Right atrium auricular region (tissue), 2 donors: Measurements from ENCODE around the gene AMMECR1L. TPM values are rescaled to one million over a fixed set of nuclear protein-coding genes. Genes with fewer than 3 reads are reported as not detected.
"Not testable (repeated sequence)": the region's sequence is repeated elsewhere in the genome, so short reads cannot be mapped to it uniquely, and the experiment has no call there.

Experiments used
- DNase-seq: peaks from one replicate; pipeline ENCODE4 v3.0.0-alpha.2; 2019; ENCODE audit warnings: low spot score
- H3K27ac ChIP-seq, 2 donors: fragments of 200-600 bp; sonication (generic); 1 replicate in 1 of 2; 2 replicates in 1 of 2; pipeline ENCODE4 v1.5.1; 2016 to 2019
- H3K27me3 ChIP-seq, 2 donors: fragments of 200-600 bp; sonication (generic); one replicate each; pipeline versions ENCODE4 v1.5.1 to v1.6.0; 2017 to 2019
- H3K36me3 ChIP-seq: fragments of 200-600 bp; sonication (generic); one replicate; pipeline ENCODE4 v1.5.1; 2016
- H3K4me1 ChIP-seq, 2 donors: fragments of 200-600 bp; sonication (generic); one replicate each; pipeline versions ENCODE4 v1.5.1 to v1.6.0; 2017 to 2019
- H3K4me3 ChIP-seq, 2 donors: fragments of 200-600 bp; sonication (generic); 1 replicate in 1 of 2; 2 replicates in 1 of 2; pipeline ENCODE4 v1.5.1; 2017 to 2019; ENCODE audit warnings: mild to moderate bottlenecking in 1 of 2, moderate library complexity in 1 of 2
- H3K9me3 ChIP-seq, 2 donors: fragments of 200-600 bp; sonication (generic); one replicate each; pipeline ENCODE4 v1.5.1; 2019
- total RNA-seq, 2 donors: library from RNA; depleted of rRNA; stranded (reverse); fragments of >200 nt; gene quantifications; one replicate each; pipeline ENCODE4 v1.1.0, GENCODE V29; 2016
- TF ChIP-seq, protein P1 (sequence below), 2 donors: fragments of 200-600 bp; sonication (generic); IDR thresholded peaks; one replicate each; pipeline ENCODE4 v1.5.1; 2019; ENCODE audit warnings: antibody characterized with exemption in 2 of 2

The AMMECR1L gene
- 1 to 10 TPM; 7.4 to 10.0 TPM for total RNA-seq

DNA sequence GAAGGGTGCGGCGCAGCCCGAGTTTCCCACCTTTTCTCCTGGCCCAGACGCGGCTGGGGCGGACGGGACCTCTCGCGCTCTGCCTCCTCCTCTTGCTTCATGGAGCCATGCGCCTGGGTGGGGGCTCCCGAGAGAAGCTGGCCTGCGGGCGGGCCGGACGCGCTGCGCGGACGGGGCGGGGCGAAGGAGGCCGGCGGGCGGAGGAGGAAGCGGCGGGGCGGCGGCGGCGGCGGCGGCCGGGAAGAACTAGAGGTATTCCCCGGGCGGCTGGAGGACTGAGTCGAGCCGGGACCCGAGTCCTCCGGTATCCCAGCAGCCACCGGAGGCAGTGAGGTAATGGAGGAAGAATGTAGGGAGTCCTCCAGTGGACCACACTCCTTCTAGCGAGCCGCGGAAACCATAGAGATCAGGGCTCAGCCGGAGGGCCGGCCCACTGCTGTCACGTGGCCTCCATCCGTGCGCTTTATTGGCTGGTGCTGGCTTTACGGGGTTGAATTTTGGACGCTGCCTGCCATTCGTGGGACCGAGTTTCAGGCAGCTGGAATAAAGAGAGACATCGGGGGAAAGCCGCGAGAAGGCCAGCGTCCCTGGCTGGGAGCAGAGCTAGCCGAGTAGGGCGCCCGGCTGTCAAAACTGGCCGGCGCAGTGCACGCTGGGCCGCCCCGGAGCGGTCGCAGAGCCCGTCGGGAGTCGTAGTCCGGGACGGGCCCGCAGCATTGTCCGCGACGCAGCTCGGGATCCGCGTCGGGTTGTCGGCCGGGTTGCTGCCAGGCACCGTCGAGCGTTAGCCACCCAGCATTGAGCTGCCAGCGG lies at the start of gene AMMECR1L:
AMMECR1L (minus strand) TSS at position 177 of the 813 bp plus-strand sequence. CDS start 11,722 bp downstream, outside the sequence.
- DNase-seq, result peak; percentile 87
- not testable (repeated sequence) for H3K9me3 ChIP-seq, H3K27me3 ChIP-seq
- H3K36me3 ChIP-seq, result peaks cover 23% of the 10 kb centered on the region
- peak within 1 kb of the TSS; percentile 87 to 92 for H3K27ac ChIP-seq
- H3K4me1 ChIP-seq, result peaks cover 0 to 38% of the 10 kb centered on the region in 2 donors
- H3K4me3 ChIP-seq, result peak within 1 kb of the TSS; percentile 46 to 65

DNA sequence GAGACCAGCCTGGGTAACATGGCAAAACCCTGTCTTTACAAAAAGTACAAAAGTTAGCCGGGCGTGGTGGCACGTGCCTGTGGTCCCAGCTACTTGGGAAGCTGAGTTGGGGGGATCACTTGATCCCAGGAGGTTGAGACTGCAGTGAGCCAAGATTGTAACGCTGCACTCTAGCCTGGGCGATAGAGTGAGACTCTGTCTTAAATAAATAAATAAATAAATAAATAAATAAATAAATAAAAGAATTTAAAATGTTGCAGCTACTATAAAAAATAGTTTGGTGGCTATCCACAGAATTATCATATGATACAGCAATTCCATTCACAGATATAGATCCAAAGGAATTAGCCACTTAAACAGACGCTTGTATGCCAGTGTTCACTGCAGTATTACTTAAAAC lies 49.6 kb upstream of the AMMECR1L start:
- Histone ChIP-seq H3K27me3 (no peaks in the 10 kb centered on the region), H3K36me3 (no peaks in the 10 kb centered on the region), H3K27ac (no peak overlapping the region), H3K9me3 (no peaks in the 10 kb centered on the region), H3K4me3 (no peak overlapping the region), H3K4me1 (no peaks in the 10 kb centered on the region)
- TF ChIP-seq, protein P1, sequence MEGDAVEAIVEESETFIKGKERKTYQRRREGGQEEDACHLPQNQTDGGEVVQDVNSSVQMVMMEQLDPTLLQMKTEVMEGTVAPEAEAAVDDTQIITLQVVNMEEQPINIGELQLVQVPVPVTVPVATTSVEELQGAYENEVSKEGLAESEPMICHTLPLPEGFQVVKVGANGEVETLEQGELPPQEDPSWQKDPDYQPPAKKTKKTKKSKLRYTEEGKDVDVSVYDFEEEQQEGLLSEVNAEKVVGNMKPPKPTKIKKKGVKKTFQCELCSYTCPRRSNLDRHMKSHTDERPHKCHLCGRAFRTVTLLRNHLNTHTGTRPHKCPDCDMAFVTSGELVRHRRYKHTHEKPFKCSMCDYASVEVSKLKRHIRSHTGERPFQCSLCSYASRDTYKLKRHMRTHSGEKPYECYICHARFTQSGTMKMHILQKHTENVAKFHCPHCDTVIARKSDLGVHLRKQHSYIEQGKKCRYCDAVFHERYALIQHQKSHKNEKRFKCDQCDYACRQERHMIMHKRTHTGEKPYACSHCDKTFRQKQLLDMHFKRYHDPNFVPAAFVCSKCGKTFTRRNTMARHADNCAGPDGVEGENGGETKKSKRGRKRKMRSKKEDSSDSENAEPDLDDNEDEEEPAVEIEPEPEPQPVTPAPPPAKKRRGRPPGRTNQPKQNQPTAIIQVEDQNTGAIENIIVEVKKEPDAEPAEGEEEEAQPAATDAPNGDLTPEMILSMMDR (IDR thresholded peaks at IDR 0.05), result no peak
- DNase-seq, result no peak

DNA sequence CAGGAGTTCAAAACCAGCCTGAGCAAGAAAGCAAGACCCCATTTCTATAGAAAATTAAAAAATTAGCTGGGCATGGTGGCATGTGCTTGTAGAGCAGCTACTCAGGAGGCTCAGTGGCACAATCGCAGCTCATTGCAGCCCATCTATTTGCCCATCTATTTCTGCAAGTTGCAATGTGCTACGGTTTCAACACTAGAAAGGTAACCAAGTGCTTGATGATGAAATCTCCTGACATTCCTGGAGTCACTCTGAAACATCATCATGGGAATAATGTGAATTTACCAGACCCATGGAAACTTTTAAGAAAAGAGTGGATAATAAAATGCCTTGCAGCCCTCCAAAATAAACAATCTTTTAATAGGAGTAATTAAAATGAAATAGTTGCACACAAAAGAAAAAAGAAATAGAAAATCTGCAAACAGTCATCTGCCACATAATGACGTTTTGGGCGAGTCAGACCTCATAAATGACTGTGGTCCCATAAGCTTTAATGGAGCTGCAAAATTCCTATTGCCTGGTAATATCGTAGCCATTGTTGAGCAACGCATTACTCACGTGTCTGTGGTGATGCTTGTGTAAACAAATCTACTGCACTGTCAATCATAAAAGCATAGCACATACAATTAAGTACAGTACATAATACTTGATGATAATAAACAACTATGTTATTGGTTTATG lies 46.6 kb upstream of the AMMECR1L start:
- Histone ChIP-seq H3K4me3 (no peak overlapping the region), H3K27me3 (no peaks in the 10 kb centered on the region), H3K36me3 (no peaks in the 10 kb centered on the region), H3K4me1 (no peaks in the 10 kb centered on the region), H3K27ac (no peak overlapping the region), H3K9me3 (no peaks in the 10 kb centered on the region)
- DNase-seq, result no peak
- TF ChIP-seq, protein P1 (IDR thresholded peaks at IDR 0.05), result no peak

DNA sequence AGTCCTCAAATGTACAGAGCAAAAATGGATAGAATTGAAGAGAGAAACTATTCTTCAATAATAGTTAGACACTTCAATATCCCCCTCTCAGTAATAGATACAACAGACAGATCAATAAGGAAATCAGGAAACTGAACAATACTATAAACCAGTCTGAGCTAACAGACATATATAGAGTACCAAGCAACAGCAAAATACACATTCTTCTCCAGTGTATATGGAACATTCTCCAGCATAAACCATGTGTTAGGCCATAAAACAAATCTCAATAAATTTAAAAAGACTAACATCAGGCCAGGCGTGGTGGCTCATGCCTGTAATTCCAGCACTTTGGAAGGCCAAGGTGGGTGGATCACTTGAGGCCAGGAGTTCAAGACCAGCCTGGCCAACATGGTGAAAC lies 43.7 kb upstream of the AMMECR1L start:
- DNase-seq, result no peak
- H3K4me1 ChIP-seq, result no peaks in the 10 kb centered on the region
- no peak overlapping the region for H3K27ac ChIP-seq
- TF ChIP-seq, protein P1 (IDR thresholded peaks at IDR 0.05), result no peak
- no peak overlapping the region for H3K4me3 ChIP-seq
- no peaks in the 10 kb centered on the region for H3K9me3 ChIP-seq
- no peaks in the 10 kb centered on the region for H3K36me3 ChIP-seq
- H3K27me3 ChIP-seq, result no peaks in the 10 kb centered on the region

DNA sequence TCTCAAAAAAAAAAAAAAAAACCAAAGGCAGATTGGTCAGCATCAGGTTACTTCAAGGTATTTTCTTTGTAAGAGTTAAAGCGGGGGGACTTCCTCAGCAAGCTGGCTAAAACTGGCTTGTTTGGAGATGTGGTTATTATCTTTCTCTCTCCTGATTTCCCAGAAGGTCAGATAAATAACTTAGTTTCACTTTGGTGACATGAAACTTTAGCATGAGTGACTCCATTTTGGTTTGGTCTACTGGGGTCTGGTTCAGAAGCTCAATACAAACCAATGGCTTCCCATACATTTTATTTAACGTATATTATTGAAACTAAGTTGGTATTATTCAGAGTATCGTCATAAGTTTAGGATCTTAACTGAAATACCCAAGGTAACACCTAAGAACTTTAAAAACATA lies 41.6 kb upstream of the AMMECR1L start:
- Histone ChIP-seq H3K4me3 (no peak overlapping the region), H3K27me3 (no peaks in the 10 kb centered on the region), H3K4me1 (no peaks in the 10 kb centered on the region), H3K27ac (no peak overlapping the region), H3K9me3 (no peaks in the 10 kb centered on the region), H3K36me3 (no peaks in the 10 kb centered on the region)
- TF ChIP-seq, protein P1 (IDR thresholded peaks at IDR 0.05), result no peak
- no peak for DNase-seq

- Histone ChIP-seq H3K9me3 (no peaks in the 10 kb centered on the region), H3K36me3 (no peaks in the 10 kb centered on the region), H3K27ac (no peak overlapping the region), H3K4me1 (no peaks in the 10 kb centered on the region), H3K27me3 (no peaks in the 10 kb centered on the region), H3K4me3 (no peak overlapping the region)
- DNase-seq, result no peak
- TF ChIP-seq, protein P1 (IDR thresholded peaks at IDR 0.05), result no peak
Measured at GRCh38 chr2:127917916-127918315, 32.2 kb upstream of the AMMECR1L start.
